Nephron (organoid): ENCODE data around the gene PVALEF.
"Not testable (repeated sequence)": the region's sequence is repeated elsewhere in the genome, so short reads cannot be mapped to it uniquely, and the experiment has no call there.

Experiments used
- H3K27ac Mint-ChIP-seq, 3 experiments: 2 replicates each; pipeline ENCODE4 v1.8.0; 2020; ENCODE audit warnings: mixed read lengths in 3 of 3, mild to moderate bottlenecking in 2 of 3, moderate library complexity in 1 of 3
- H3K27me3 Mint-ChIP-seq: 2 replicates; pipeline ENCODE4 v1.8.0; 2021; ENCODE audit warnings: low read depth, mild to moderate bottlenecking, moderate library complexity, mixed read lengths
- H3K36me3 Mint-ChIP-seq: 2 replicates; pipeline ENCODE4 v1.8.0; 2020; ENCODE audit warnings: low read depth, mixed read lengths
- H3K4me1 Mint-ChIP-seq: 2 replicates; pipeline ENCODE4 v1.8.0; 2020; ENCODE audit warnings: mixed read lengths
- H3K4me3 Mint-ChIP-seq, 3 experiments: 2 replicates each; pipeline ENCODE4 v1.8.0; 2020; ENCODE audit warnings: mild to moderate bottlenecking in 3 of 3, mixed read lengths in 3 of 3, moderate library complexity in 2 of 3
- H3K9me3 Mint-ChIP-seq: 2 replicates; pipeline ENCODE4 v1.8.0; 2020; ENCODE audit warnings: mixed read lengths
- CTCF ChIP-seq, 3 experiments: fragments of 200-600 bp; sonication (generic); IDR thresholded peaks; one replicate each; pipeline ENCODE4 v1.5.0; 2021; ENCODE audit warnings: antibody characterized with exemption in 3 of 3; ENCODE audit not compliant: unreplicated experiment in 3 of 3

The PVALEF gene

GRCh38 chr17:81151278-81151677 is 14.0 kb upstream of the PVALEF start:
- no peak overlapping the region for H3K4me3 Mint-ChIP-seq
- TF ChIP-seq CTCF (IDR thresholded peaks at IDR 0.05; ENCODE audit: unreplicated experiment in 3 of 3), result no peak
- H3K4me1 Mint-ChIP-seq, result no peaks in the 10 kb centered on the region
- no peaks in the 10 kb centered on the region for H3K36me3 Mint-ChIP-seq
- peaks cover 8% of the 10 kb centered on the region for H3K27me3 Mint-ChIP-seq
- no peak overlapping the region for H3K27ac Mint-ChIP-seq
- H3K9me3 Mint-ChIP-seq, result no peaks in the 10 kb centered on the region

GRCh38 chr17:81152288-81152828 is 12.9 kb upstream of the PVALEF start:
- no peak overlapping the region for H3K4me3 Mint-ChIP-seq
- no peak overlapping the region for H3K27ac Mint-ChIP-seq
- TF ChIP-seq CTCF (IDR thresholded peaks at IDR 0.05; ENCODE audit: unreplicated experiment in 3 of 3), result no peak
- H3K36me3 Mint-ChIP-seq, result no peaks in the 10 kb centered on the region
- no peaks in the 10 kb centered on the region for H3K9me3 Mint-ChIP-seq
- peaks cover 11% of the 10 kb centered on the region for H3K27me3 Mint-ChIP-seq
- no peaks in the 10 kb centered on the region for H3K4me1 Mint-ChIP-seq

GRCh38 chr17:81153340-81153803 is 11.9 kb upstream of the PVALEF start:
- H3K4me1 Mint-ChIP-seq, result no peaks in the 10 kb centered on the region
- no peak for TF ChIP-seq CTCF (IDR thresholded peaks at IDR 0.05; ENCODE audit: unreplicated experiment in 3 of 3)
- no peaks in the 10 kb centered on the region for H3K36me3 Mint-ChIP-seq
- no peak overlapping the region for H3K27ac Mint-ChIP-seq
- no peaks in the 10 kb centered on the region for H3K9me3 Mint-ChIP-seq
- no peak overlapping the region for H3K4me3 Mint-ChIP-seq
- peaks cover 10% of the 10 kb centered on the region for H3K27me3 Mint-ChIP-seq

- peaks cover 11% of the 10 kb centered on the region for H3K27me3 Mint-ChIP-seq
- H3K9me3 Mint-ChIP-seq, H3K27ac Mint-ChIP-seq, H3K36me3 Mint-ChIP-seq, H3K4me1 Mint-ChIP-seq, H3K4me3 Mint-ChIP-seq: not testable (repeated sequence)
These were observed 11.3 kb upstream of the PVALEF start for GRCh38 chr17:81154016-81154415.

- no peaks in the 10 kb centered on the region for H3K9me3 Mint-ChIP-seq
- H3K4me3 Mint-ChIP-seq, result no peak overlapping the region
- H3K36me3 Mint-ChIP-seq, result no peaks in the 10 kb centered on the region
- H3K27me3 Mint-ChIP-seq, result peaks cover 11% of the 10 kb centered on the region
- no peak for TF ChIP-seq CTCF (IDR thresholded peaks at IDR 0.05; ENCODE audit: unreplicated experiment in 3 of 3)
- no peak overlapping the region for H3K27ac Mint-ChIP-seq
- H3K4me1 Mint-ChIP-seq, result no peaks in the 10 kb centered on the region
These were observed 10.3 kb upstream of the PVALEF start for GRCh38 chr17:81154961-81155360.

GRCh38 chr17:81156866-81157805 is 8.2 kb upstream of the PVALEF start:
- peaks cover 11% of the 10 kb centered on the region for H3K27me3 Mint-ChIP-seq
- no peak overlapping the region for H3K4me3 Mint-ChIP-seq
- H3K9me3 Mint-ChIP-seq, result no peaks in the 10 kb centered on the region
- H3K4me1 Mint-ChIP-seq, result no peaks in the 10 kb centered on the region
- no peaks in the 10 kb centered on the region for H3K36me3 Mint-ChIP-seq
- no peak for TF ChIP-seq CTCF (IDR thresholded peaks at IDR 0.05; ENCODE audit: unreplicated experiment in 3 of 3)
- H3K27ac Mint-ChIP-seq, result no peak overlapping the region
